Muscle layer of colon (tissue), 2 donors: ENCODE data around the gene PCDH18.
"Not testable (repeated sequence)": the region's sequence is repeated elsewhere in the genome, so short reads cannot be mapped to it uniquely, and the experiment has no call there.

Source experiments
- H3K27ac ChIP-seq: one replicate; pipeline ENCODE4 v1.7.0; 2013; ENCODE audit warnings: low read depth, mild to moderate bottlenecking, low read length, moderate library complexity
- H3K27me3 ChIP-seq, 2 donors: one replicate each; pipeline ENCODE4 v1.7.0; 2013; ENCODE audit warnings: low read length in 2 of 2, mild to moderate bottlenecking in 2 of 2; ENCODE audit not compliant: insufficient read depth in 2 of 2, control insufficient read depth in 1 of 2
- H3K36me3 ChIP-seq: one replicate; pipeline ENCODE4 v1.7.0; 2013; ENCODE audit warnings: mild to moderate bottlenecking, low read length; ENCODE audit not compliant: insufficient read depth
- H3K4me1 ChIP-seq: one replicate; pipeline ENCODE4 v1.7.0; 2013; ENCODE audit warnings: mild to moderate bottlenecking, low read length; ENCODE audit not compliant: insufficient read depth
- H3K4me3 ChIP-seq, 2 donors: one replicate each; pipeline ENCODE4 v1.7.0; 2013; ENCODE audit warnings: low read length in 2 of 2, low read depth in 1 of 2, mild to moderate bottlenecking in 1 of 2, moderate library complexity in 1 of 2
- H3K9ac ChIP-seq: one replicate; pipeline ENCODE4 v1.7.0; 2013; ENCODE audit warnings: low read length
- H3K9me3 ChIP-seq: one replicate; pipeline ENCODE4 v1.7.0; 2013; ENCODE audit warnings: mild to moderate bottlenecking, low read length
- donor health status: abdominal sarcoma.
- donor health status: Adenocarcinoma of cecum.

The PCDH18 gene

GRCh38 chr4:137496267-137496666 is 36.0 kb downstream of the PCDH18 start:
- not testable (repeated sequence) for H3K27me3 ChIP-seq, H3K4me3 ChIP-seq, H3K27ac ChIP-seq

GRCh38 chr4:137495578-137495977 is 36.7 kb downstream of the PCDH18 start:
- Histone ChIP-seq H3K4me3 (no peak overlapping the region), H3K36me3 (no peaks in the 10 kb centered on the region), H3K27ac (no peak overlapping the region), H3K27me3 (no peaks in the 10 kb centered on the region), H3K9me3 (no peaks in the 10 kb centered on the region), H3K9ac (no peak overlapping the region), H3K4me1 (no peaks in the 10 kb centered on the region)

More at GRCh38 chr4:137496267-137496666, 36.0 kb downstream of the PCDH18 start:
- not testable (repeated sequence) for H3K36me3 ChIP-seq, H3K9ac ChIP-seq, H3K9me3 ChIP-seq, H3K4me1 ChIP-seq

GRCh38 chr4:137483313-137483959 is 48.9 kb downstream of the PCDH18 start:
- not testable (repeated sequence) for H3K9ac ChIP-seq, H3K36me3 ChIP-seq, H3K27ac ChIP-seq, H3K9me3 ChIP-seq, H3K27me3 ChIP-seq, H3K4me1 ChIP-seq, H3K4me3 ChIP-seq

DNA sequence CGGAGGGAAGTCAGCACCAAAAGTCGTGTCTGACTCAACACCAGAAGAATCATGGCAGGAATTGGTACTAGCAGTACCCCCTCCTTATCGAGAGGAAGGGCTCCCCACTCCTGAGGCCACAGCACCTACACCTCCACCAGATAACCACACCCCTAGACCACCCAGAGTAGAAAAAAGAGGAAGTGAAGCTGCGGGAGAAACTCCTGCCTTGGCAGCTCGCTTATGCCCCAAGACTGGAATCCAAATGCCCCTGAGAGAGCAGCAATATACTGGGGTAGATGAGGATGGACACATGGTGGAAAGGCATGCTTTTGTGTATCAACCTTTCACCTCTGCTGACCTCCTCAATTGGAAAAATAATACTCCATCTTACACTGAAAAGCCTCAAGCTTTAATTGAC is 52.6 kb downstream of the PCDH18 start:
- H3K36me3 ChIP-seq, H3K9me3 ChIP-seq, H3K27me3 ChIP-seq, H3K9ac ChIP-seq, H3K27ac ChIP-seq, H3K4me3 ChIP-seq: not testable (repeated sequence)
- H3K4me1 ChIP-seq: peaks cover 15% of the 10 kb centered on the region

DNA sequence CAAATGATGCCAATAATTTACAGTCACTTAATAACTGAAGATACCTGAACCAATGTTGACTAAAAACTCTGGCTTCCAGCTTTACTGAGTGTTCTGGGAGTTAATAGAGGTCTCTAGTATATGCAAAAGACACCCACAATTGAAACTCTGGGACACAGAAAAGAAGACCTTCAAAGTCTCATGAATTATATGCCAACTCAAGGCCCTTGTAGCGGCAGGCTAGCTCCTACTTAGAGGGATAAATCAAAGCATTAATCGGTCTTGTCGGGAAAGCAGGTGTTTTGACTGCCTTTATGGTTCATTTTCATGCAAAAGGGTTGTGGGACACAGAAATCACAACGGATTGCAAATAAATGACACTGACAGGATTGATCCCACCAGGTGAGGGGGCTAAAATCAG is 55.9 kb downstream of the PCDH18 start:
- Histone ChIP-seq H3K27me3 (no peaks in the 10 kb centered on the region), H3K4me1 (peaks cover 17% of the 10 kb centered on the region), H3K9ac (no peak overlapping the region), H3K36me3 (no peaks in the 10 kb centered on the region), H3K27ac (no peak overlapping the region), H3K4me3 (no peak overlapping the region), H3K9me3 (no peaks in the 10 kb centered on the region)

- Histone ChIP-seq H3K4me1 (peaks cover 17% of the 10 kb centered on the region), H3K9ac (no peak overlapping the region), H3K9me3 (no peaks in the 10 kb centered on the region), H3K36me3 (no peaks in the 10 kb centered on the region), H3K4me3 (no peak overlapping the region), H3K27ac (peak overlapping the region; percentile 43), H3K27me3 (no peaks in the 10 kb centered on the region)
Measured at GRCh38 chr4:137474711-137475301, 57.5 kb downstream of the PCDH18 start.

- Histone ChIP-seq H3K4me3 (no peak overlapping the region), H3K27ac (no peak overlapping the region), H3K9ac (no peak overlapping the region), H3K36me3 (no peaks in the 10 kb centered on the region), H3K9me3 (no peaks in the 10 kb centered on the region), H3K4me1 (peaks cover 17% of the 10 kb centered on the region), H3K27me3 (no peaks in the 10 kb centered on the region)
Measured at GRCh38 chr4:137471895-137472294, 60.4 kb downstream of the PCDH18 start.

DNA sequence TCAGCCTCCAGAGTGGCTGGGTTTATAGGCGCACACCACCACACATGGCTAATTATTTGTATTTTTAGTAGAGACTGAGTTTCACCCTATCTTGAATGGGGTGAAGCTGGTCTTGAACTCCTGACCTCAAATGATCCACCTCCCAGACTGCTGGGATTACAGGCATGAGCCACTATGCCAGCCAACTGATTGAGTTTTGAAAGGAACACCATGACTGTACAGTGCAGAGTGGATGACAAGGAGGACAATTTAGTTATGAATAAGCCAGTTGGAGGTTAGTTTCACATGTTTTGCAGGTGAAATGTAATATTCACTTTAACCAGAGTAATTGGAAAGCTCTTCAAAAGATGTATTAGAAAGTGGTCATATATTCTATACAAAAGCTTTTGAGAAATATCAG is 60.8 kb downstream of the PCDH18 start:
- H3K27ac ChIP-seq: no peak overlapping the region

DNA sequence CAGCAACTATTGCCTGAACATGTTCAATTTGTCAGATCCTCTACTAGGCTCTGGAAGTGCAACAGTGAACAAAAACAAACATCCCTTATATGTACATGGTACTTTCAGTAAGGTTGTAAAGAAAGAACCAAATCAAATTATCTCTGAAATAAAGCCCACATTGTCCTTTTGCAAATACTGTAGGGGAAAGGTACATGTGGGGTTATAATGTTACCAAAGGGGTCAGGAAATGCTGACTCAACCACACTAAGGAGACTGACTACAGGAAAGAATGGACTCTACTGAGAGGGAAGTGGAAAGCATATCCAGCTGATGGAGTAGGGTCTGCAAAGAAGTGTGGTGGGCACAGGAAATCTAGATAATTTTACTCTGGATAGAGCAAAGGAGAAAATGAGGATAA is 61.5 kb downstream of the PCDH18 start:
- no peak overlapping the region for H3K9ac ChIP-seq
- no peaks in the 10 kb centered on the region for H3K9me3 ChIP-seq
- H3K36me3 ChIP-seq: no peaks in the 10 kb centered on the region
- peaks cover 14% of the 10 kb centered on the region for H3K4me1 ChIP-seq
- H3K4me3 ChIP-seq: no peak overlapping the region
- no peaks in the 10 kb centered on the region for H3K27me3 ChIP-seq
- H3K27ac ChIP-seq: no peak overlapping the region

More for the DNA sequence above, 60.8 kb downstream of the PCDH18 start:
- H3K9me3 ChIP-seq: no peaks in the 10 kb centered on the region
- H3K4me3 ChIP-seq: no peak overlapping the region
- no peaks in the 10 kb centered on the region for H3K36me3 ChIP-seq
- peaks cover 17% of the 10 kb centered on the region for H3K4me1 ChIP-seq
- H3K9ac ChIP-seq: no peak overlapping the region
- no peaks in the 10 kb centered on the region for H3K27me3 ChIP-seq
